ENCODE data around the gene LEPR. TPM values are rescaled to one million over a fixed set of nuclear protein-coding genes. Genes with fewer than 3 reads are reported as not detected.

The LEPR gene
- total RNA-seq, 1 experiment from 2014 or later: 1.5 TPM

- DNase-seq: no peak
- H3K27ac ChIP-seq (ENCODE audit: low read length): no peak overlapping the region
- no peaks in the 10 kb centered on the region for H3K27me3 ChIP-seq (ENCODE audit: low read length)
- no peak overlapping the region for H3K4me2 ChIP-seq (ENCODE audit: low read depth, low read length, poor library complexity, severe bottlenecking)
- no peaks in the 10 kb centered on the region for H3K36me3 ChIP-seq (ENCODE audit: insufficient read depth, low read length)
- H3K9me3 ChIP-seq (ENCODE audit: low read length): no peaks in the 10 kb centered on the region
- H2AFZ ChIP-seq (ENCODE audit: low read length): no peak overlapping the region
- no peaks in the 10 kb centered on the region for H3K9me2 ChIP-seq (replicated peaks; ENCODE audit: insufficient read depth, low read length)
- no peak overlapping the region for H3K4me3 ChIP-seq (ENCODE audit: low read length)
- H3K9ac ChIP-seq (ENCODE audit: low read length): no peak overlapping the region
- no peaks in the 10 kb centered on the region for H4K20me1 ChIP-seq (ENCODE audit: insufficient read depth, low read depth, low read length)
- H3K4me1 ChIP-seq (ENCODE audit: low read length): peaks cover 26% of the 10 kb centered on the region
- H3K79me2 ChIP-seq (ENCODE audit: low read length): peaks cover 20% of the 10 kb centered on the region
Observed at GRCh38 chr1:65417729-65418128, 2.7 kb upstream of the LEPR start.

GRCh38 chr1:65418522-65419185, 1.8 kb upstream of the LEPR start:
- no peaks in the 10 kb centered on the region for H3K9me2 ChIP-seq (replicated peaks; ENCODE audit: insufficient read depth, low read length)
- no peaks in the 10 kb centered on the region for H4K20me1 ChIP-seq (ENCODE audit: insufficient read depth, low read depth, low read length)
- peak overlapping the region; percentile 88 for H3K4me2 ChIP-seq (ENCODE audit: low read depth, low read length, poor library complexity, severe bottlenecking)
- no peaks in the 10 kb centered on the region for H3K27me3 ChIP-seq (ENCODE audit: low read length)
- peaks cover 30% of the 10 kb centered on the region for H3K79me2 ChIP-seq (ENCODE audit: low read length)
- H3K27ac ChIP-seq (ENCODE audit: low read length): no peak overlapping the region
- H3K9me3 ChIP-seq (ENCODE audit: low read length): no peaks in the 10 kb centered on the region
- H3K4me3 ChIP-seq (ENCODE audit: low read length): no peak overlapping the region; the same call in 1 of the 2 replicates
- no peak for DNase-seq
- 0 out of 2 replicates have a peak overlapping the region, but pooled peaks have one; percentile 34 for H2AFZ ChIP-seq (ENCODE audit: low read length)
- H3K9ac ChIP-seq (ENCODE audit: low read length): peak overlapping the region; percentile 73; the same call in 1 of the 2 replicates
- H3K4me1 ChIP-seq (ENCODE audit: low read length): peaks cover 35% of the 10 kb centered on the region
- H3K36me3 ChIP-seq (ENCODE audit: insufficient read depth, low read length): no peaks in the 10 kb centered on the region

GRCh38 chr1:65419681-65420589, 533 bp upstream of the LEPR start:
- Histone ChIP-seq H3K9ac (ENCODE audit: low read length) (peak overlapping the region; percentile 85), H3K79me2 (ENCODE audit: low read length) (peaks cover 42% of the 10 kb centered on the region), H4K20me1 (ENCODE audit: insufficient read depth, low read depth, low read length) (no peaks in the 10 kb centered on the region), H3K4me2 (ENCODE audit: low read depth, low read length, poor library complexity, severe bottlenecking) (peak overlapping the region; percentile 88), H3K4me3 (ENCODE audit: low read length) (peak overlapping the region; percentile 95), H3K4me1 (ENCODE audit: low read length) (peaks cover 38% of the 10 kb centered on the region), H3K27me3 (ENCODE audit: low read length) (no peaks in the 10 kb centered on the region), H3K36me3 (ENCODE audit: insufficient read depth, low read length) (0 out of 2 replicates have a peak, but pooled peaks cover under 1% of the 10 kb centered on the region), H2AFZ (ENCODE audit: low read length) (peak overlapping the region; percentile 100), H3K9me3 (ENCODE audit: low read length) (no peaks in the 10 kb centered on the region), H3K9me2 (replicated peaks; ENCODE audit: insufficient read depth, low read length) (no peaks in the 10 kb centered on the region), H3K27ac (ENCODE audit: low read length) (no peak overlapping the region)
- peak; percentile 99 for DNase-seq

GRCh38 chr1:65421351-65422025, 1.0 kb downstream of the LEPR start:
- Histone ChIP-seq H3K27ac (ENCODE audit: low read length) (peak overlapping the region; percentile 57), H3K36me3 (ENCODE audit: insufficient read depth, low read length) (peaks cover 3% of the 10 kb centered on the region; the same call in 1 of the 2 replicates), H3K4me2 (ENCODE audit: low read depth, low read length, poor library complexity, severe bottlenecking) (peak overlapping the region; percentile 86), H4K20me1 (ENCODE audit: insufficient read depth, low read depth, low read length) (no peaks in the 10 kb centered on the region), H3K9me2 (replicated peaks; ENCODE audit: insufficient read depth, low read length) (no peaks in the 10 kb centered on the region), H3K9me3 (ENCODE audit: low read length) (no peaks in the 10 kb centered on the region), H3K79me2 (ENCODE audit: low read length) (peaks cover 42% of the 10 kb centered on the region), H3K9ac (ENCODE audit: low read length) (peak overlapping the region; percentile 85), H3K4me1 (ENCODE audit: low read length) (peaks cover 38% of the 10 kb centered on the region), H3K4me3 (ENCODE audit: low read length) (peak overlapping the region; percentile 95), H3K27me3 (ENCODE audit: low read length) (no peaks in the 10 kb centered on the region), H2AFZ (ENCODE audit: low read length) (peak overlapping the region; percentile 22; the same call in 1 of the 2 replicates)
- DNase-seq: peak; percentile 65

- Histone ChIP-seq H2AFZ (ENCODE audit: low read length) (no peak overlapping the region), H3K9me2 (replicated peaks; ENCODE audit: insufficient read depth, low read length) (no peaks in the 10 kb centered on the region), H3K9me3 (ENCODE audit: low read length) (no peaks in the 10 kb centered on the region), H3K79me2 (ENCODE audit: low read length) (peaks cover 42% of the 10 kb centered on the region), H3K4me3 (ENCODE audit: low read length) (peak overlapping the region; percentile 95), H3K27ac (ENCODE audit: low read length) (no peak overlapping the region), H4K20me1 (ENCODE audit: insufficient read depth, low read depth, low read length) (no peaks in the 10 kb centered on the region), H3K27me3 (ENCODE audit: low read length) (no peaks in the 10 kb centered on the region), H3K36me3 (ENCODE audit: insufficient read depth, low read length) (peaks cover 3% of the 10 kb centered on the region; the same call in 1 of the 2 replicates), H3K4me1 (ENCODE audit: low read length) (peaks cover 38% of the 10 kb centered on the region), H3K9ac (ENCODE audit: low read length) (peak overlapping the region; percentile 85), H3K4me2 (ENCODE audit: low read depth, low read length, poor library complexity, severe bottlenecking) (peak overlapping the region; percentile 86)
- DNase-seq: no peak
Observed at GRCh38 chr1:65422241-65423203, 2.1 kb downstream of the LEPR start.

- no peaks in the 10 kb centered on the region for H3K9me3 ChIP-seq (ENCODE audit: low read length)
- no peak overlapping the region for H2AFZ ChIP-seq (ENCODE audit: low read length)
- H4K20me1 ChIP-seq (ENCODE audit: insufficient read depth, low read depth, low read length): no peaks in the 10 kb centered on the region
- peaks cover 3% of the 10 kb centered on the region; the same call in 1 of the 2 replicates for H3K36me3 ChIP-seq (ENCODE audit: insufficient read depth, low read length)
- DNase-seq: no peak
- H3K4me2 ChIP-seq (ENCODE audit: low read depth, low read length, poor library complexity, severe bottlenecking): no peak overlapping the region
- H3K9ac ChIP-seq (ENCODE audit: low read length): no peak overlapping the region
- no peaks in the 10 kb centered on the region for H3K9me2 ChIP-seq (replicated peaks; ENCODE audit: insufficient read depth, low read length)
- H3K79me2 ChIP-seq (ENCODE audit: low read length): peaks cover 42% of the 10 kb centered on the region
- no peak overlapping the region for H3K4me3 ChIP-seq (ENCODE audit: low read length)
- H3K4me1 ChIP-seq (ENCODE audit: low read length): peaks cover 35% of the 10 kb centered on the region
- H3K27ac ChIP-seq (ENCODE audit: low read length): no peak overlapping the region
- H3K27me3 ChIP-seq (ENCODE audit: low read length): no peaks in the 10 kb centered on the region
Observed at GRCh38 chr1:65423884-65424572, 3.6 kb downstream of the LEPR start.

GRCh38 chr1:65424573-65424889, 4.1 kb downstream of the LEPR start:
- H3K4me3 ChIP-seq (ENCODE audit: low read length): no peak overlapping the region
- peaks cover 42% of the 10 kb centered on the region for H3K79me2 ChIP-seq (ENCODE audit: low read length)
- peaks cover 30% of the 10 kb centered on the region for H3K4me1 ChIP-seq (ENCODE audit: low read length)
- no peaks in the 10 kb centered on the region for H3K9me2 ChIP-seq (replicated peaks; ENCODE audit: insufficient read depth, low read length)
- no peaks in the 10 kb centered on the region for H3K27me3 ChIP-seq (ENCODE audit: low read length)
- no peak overlapping the region for H2AFZ ChIP-seq (ENCODE audit: low read length)
- no peaks in the 10 kb centered on the region for H3K9me3 ChIP-seq (ENCODE audit: low read length)
- H3K9ac ChIP-seq (ENCODE audit: low read length): no peak overlapping the region
- H4K20me1 ChIP-seq (ENCODE audit: insufficient read depth, low read depth, low read length): no peaks in the 10 kb centered on the region
- DNase-seq: no peak
- no peak overlapping the region for H3K4me2 ChIP-seq (ENCODE audit: low read depth, low read length, poor library complexity, severe bottlenecking)
- no peak overlapping the region for H3K27ac ChIP-seq (ENCODE audit: low read length)
- H3K36me3 ChIP-seq (ENCODE audit: insufficient read depth, low read length): peaks cover 3% of the 10 kb centered on the region; the same call in 1 of the 2 replicates

All from Karpas-422 (cell line).